B cell (primary cell): ENCODE data around the gene PRSS53. TPM values are rescaled to one million over a fixed set of nuclear protein-coding genes. Genes with fewer than 3 reads are reported as not detected.
A peak's percentile ranks its signal among the peaks of the same experiment; 100 is the strongest.

Experiments
- ATAC-seq: fragments of 200-7000 bp; cut with Tn5 transposase; one replicate; pipeline ENCODE4 v1.10.0; 2021; ENCODE audit warnings: low read depth, mild to moderate bottlenecking, moderate number of reproducible peaks, moderate library complexity
- CTCF ChIA-PET: fragments of 350-600 bp; sonication (Branson Sonifier 250); formaldehyde crosslinking; loops from one replicate; lab custom pipeline; 2021; ENCODE audit warnings: antibody characterized with exemption, inconsistent platforms; lab: Charles Lee
- POLR2A ChIA-PET: fragments of 350-600 bp; sonication (Branson Sonifier 250); formaldehyde crosslinking; loops from one replicate; lab custom pipeline; 2021; ENCODE audit warnings: antibody characterized with exemption; lab: Charles Lee
- DNase-seq: peaks from one replicate; pipeline ENCODE4 v3.0.0; 2013
- H2AFZ ChIP-seq: 2 replicates; pipeline ENCODE4 v1.6.1; 2012; ENCODE audit warnings: mild to moderate bottlenecking, low read depth, low read length; ENCODE audit not compliant: insufficient read depth, poor library complexity, severe bottlenecking
- H3K27ac ChIP-seq, 2 donors: 1 replicate in 1 of 2; 2 replicates in 1 of 2; pipeline ENCODE4 v1.5.1; 2012 to 2013; ENCODE audit warnings: low read length in 2 of 2, mild to moderate bottlenecking in 2 of 2, moderate library complexity in 1 of 2
- H3K27me3 ChIP-seq, 4 experiments: fragments of 200-600 bp in 1 of 4; sonication (generic) in 1 of 4; replicated peaks in 1 of 4; 1 replicate in 2 of 4; 2 replicates in 2 of 4; pipeline versions ENCODE4 v1.6.1 to v1.7.0; 2013 to 2016; ENCODE audit warnings: low read length in 3 of 4, mild to moderate bottlenecking in 2 of 4, mixed read lengths in 1 of 4, moderate library complexity in 1 of 4; ENCODE audit not compliant: insufficient read depth in 4 of 4, control insufficient read depth in 3 of 4; ENCODE audit errors: control extremely low read depth in 1 of 4
- H3K36me3 ChIP-seq, 2 experiments: replicated peaks in 1 of 2; 1 replicate in 1 of 2; 2 replicates in 1 of 2; pipeline versions ENCODE4 v1.6.1 to v1.7.1; 2013; ENCODE audit warnings: low read length in 1 of 2; ENCODE audit not compliant: insufficient read depth in 2 of 2, control insufficient read depth in 1 of 2; ENCODE audit errors: control extremely low read depth in 1 of 2, extremely low read depth in 1 of 2
- H3K4me1 ChIP-seq, 2 donors: fragments of 200-600 bp in 1 of 2; sonication (generic) in 1 of 2; 1 replicate in 1 of 2; 2 replicates in 1 of 2; pipeline versions ENCODE4 v1.5.1 to v1.6.1; 2013 to 2017; ENCODE audit warnings: low read length in 2 of 2; ENCODE audit not compliant: control insufficient read depth in 2 of 2, insufficient read depth in 2 of 2
- H3K4me2 ChIP-seq: replicated peaks from 2 replicates; pipeline ENCODE3; 2012; ENCODE audit warnings: mild to moderate bottlenecking, low read depth, low read length; ENCODE audit not compliant: poor library complexity, severe bottlenecking
- H3K4me3 ChIP-seq, 5 experiments: fragments of 200-600 bp in 1 of 5; sonication (generic) in 1 of 5; 1 replicate in 3 of 5; 2 replicates in 2 of 5; pipeline versions ENCODE4 v1.5.1 to v1.7.0; 2011 to 2016; ENCODE audit warnings: low read length in 4 of 5, mild to moderate bottlenecking in 4 of 5, low read depth in 2 of 5, control low read depth in 1 of 5, moderate library complexity in 1 of 5; ENCODE audit not compliant: insufficient read depth in 1 of 5; ENCODE audit errors: control extremely low read depth in 1 of 5, extremely low read depth in 1 of 5
- H3K79me2 ChIP-seq: fragments of 200-600 bp; sonication (generic); one replicate; pipeline ENCODE4 v1.6.0; 2016; ENCODE audit warnings: low read length; ENCODE audit not compliant: control insufficient read depth, insufficient read depth
- H3K9ac ChIP-seq: fragments of 200-600 bp; sonication (generic); 2 replicates; pipeline ENCODE4 v1.6.1; 2017; ENCODE audit warnings: mild to moderate bottlenecking, low read length, moderate library complexity
- H3K9me3 ChIP-seq, 3 donors: one replicate each; pipeline versions ENCODE4 v1.6.1 to v1.7.1; 2013; ENCODE audit warnings: low read length in 2 of 3; ENCODE audit not compliant: control insufficient read depth in 2 of 3, insufficient read depth in 1 of 3; ENCODE audit errors: control extremely low read depth in 1 of 3
- H4K20me1 ChIP-seq: 2 replicates; pipeline ENCODE4 v1.6.0; 2012; ENCODE audit warnings: mild to moderate bottlenecking, low read length; ENCODE audit not compliant: insufficient read depth, control insufficient read depth, poor library complexity, severe bottlenecking
- H3K27ac Mint-ChIP-seq: one replicate; pipeline ENCODE4 v1.8.0; 2021; ENCODE audit warnings: mixed read lengths
- H3K27me3 Mint-ChIP-seq: one replicate; pipeline ENCODE4 v1.8.0; 2021; ENCODE audit warnings: mixed read lengths
- H3K4me1 Mint-ChIP-seq: one replicate; pipeline ENCODE4 v1.8.0; 2021; ENCODE audit warnings: mixed read lengths
- H3K4me3 Mint-ChIP-seq: one replicate; pipeline ENCODE4 v1.8.0; 2021; ENCODE audit warnings: mixed read lengths
- H3K9me3 Mint-ChIP-seq: one replicate; pipeline ENCODE4 v1.8.0; 2022; ENCODE audit warnings: mixed read lengths; ENCODE audit not compliant: insufficient read depth
- EZH2 ChIP-seq: IDR thresholded peaks from 2 replicates; pipeline ENCODE4 v1.6.1; 2012; ENCODE audit warnings: borderline replicate concordance, low read depth, mild to moderate bottlenecking, moderate library complexity, low read length; ENCODE audit not compliant: insufficient read depth, poor library complexity, severe bottlenecking
- WGBS: methylation state at CpG from one replicate; pipeline ENCODE4 v1.1.5; 2013; ENCODE audit warnings: missing lambda C conversion rate; ENCODE audit not compliant: insufficient coverage; 5-methylcytosine and 5-hydroxymethylcytosine counted together
- intact Hi-C: fragments of 100-400 bp; cut with micrococcal nuclease; formaldehyde crosslinking; loops from one replicate; pipeline ENCODE4 v1.10.0; 2022
- polyA plus RNA-seq: library from polyadenylated mRNA; depleted of rRNA; stranded (reverse); fragments of >200 nt; gene quantifications from 2 replicates; pipeline ENCODE4 v1.2.3, GENCODE V29; 2012
- total RNA-seq, 2 donors: library from RNA; stranded (reverse); fragments of 120-200 nt in 1 of 2; gene quantifications; 1 replicate in 1 of 2; 2 replicates in 1 of 2; pipeline versions ENCODE4 v1.2.3 to v1.2.4, GENCODE V29; 2013 to 2022
- TF ChIP-seq, protein P1 (sequence below): fragments of 200-600 bp; IDR thresholded peaks from one replicate; pipeline ENCODE4 v1.8.0; 2022; ENCODE audit warnings: antibody characterized with exemption, mild to moderate bottlenecking

Gene PRSS53
- total and polyA plus RNA-seq, 2 donors (not counting 1 experiment from before 2014, with no cell fraction given) = 10.1 to 10.8 TPM

DNA sequence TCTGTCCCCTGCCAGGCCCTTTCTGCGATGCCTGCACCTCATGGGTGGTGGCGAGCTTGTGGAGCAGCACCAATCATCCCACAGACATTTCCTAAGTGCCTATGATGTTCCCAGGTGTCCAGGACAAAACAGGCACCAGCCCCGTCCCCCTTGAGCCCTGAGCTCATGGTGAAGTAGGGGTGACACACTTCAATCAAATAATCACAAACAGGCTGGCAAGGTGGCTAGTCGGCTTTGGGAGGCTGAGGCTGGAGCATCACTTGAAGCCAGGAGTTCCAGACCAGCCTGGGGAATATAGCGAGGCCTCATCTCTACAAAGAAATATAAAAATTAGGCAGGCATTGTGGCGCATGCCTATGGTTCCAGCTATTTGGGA lies 47.5 kb upstream of the PRSS53 start:
- H3K27ac ChIP-seq = no peak overlapping the region
- intact Hi-C loops = no loop called here
- peaks cover 0 to 14% of the 10 kb centered on the region in 2 experiments for H3K36me3 ChIP-seq
- H3K4me3 ChIP-seq = no peak overlapping the region
- ATAC-seq = no peak
- H2AFZ ChIP-seq = no peak overlapping the region
- no peaks in the 10 kb centered on the region for H3K79me2 ChIP-seq
- H3K9ac ChIP-seq = no peak overlapping the region
- Mint-ChIP-seq H3K27ac (no peak overlapping the region), H3K9me3 (no peaks in the 10 kb centered on the region), H3K27me3 (no peaks in the 10 kb centered on the region), H3K4me1 (no peaks in the 10 kb centered on the region), H3K4me3 (no peak overlapping the region)
- 100% methylated on average over 2 of the region's 6 CpGs for WGBS
- H3K9me3 ChIP-seq = no peaks in the 10 kb centered on the region
- ChIA-PET POLR2A (interaction anchor here (1.2 kb wide), 1 partner anchor 9 kb away, joined by 3 read pairs; no protein-coding TSS in a partner anchor), CTCF (no interaction called here)
- H4K20me1 ChIP-seq = no peaks in the 10 kb centered on the region
- TF ChIP-seq, protein P1, sequence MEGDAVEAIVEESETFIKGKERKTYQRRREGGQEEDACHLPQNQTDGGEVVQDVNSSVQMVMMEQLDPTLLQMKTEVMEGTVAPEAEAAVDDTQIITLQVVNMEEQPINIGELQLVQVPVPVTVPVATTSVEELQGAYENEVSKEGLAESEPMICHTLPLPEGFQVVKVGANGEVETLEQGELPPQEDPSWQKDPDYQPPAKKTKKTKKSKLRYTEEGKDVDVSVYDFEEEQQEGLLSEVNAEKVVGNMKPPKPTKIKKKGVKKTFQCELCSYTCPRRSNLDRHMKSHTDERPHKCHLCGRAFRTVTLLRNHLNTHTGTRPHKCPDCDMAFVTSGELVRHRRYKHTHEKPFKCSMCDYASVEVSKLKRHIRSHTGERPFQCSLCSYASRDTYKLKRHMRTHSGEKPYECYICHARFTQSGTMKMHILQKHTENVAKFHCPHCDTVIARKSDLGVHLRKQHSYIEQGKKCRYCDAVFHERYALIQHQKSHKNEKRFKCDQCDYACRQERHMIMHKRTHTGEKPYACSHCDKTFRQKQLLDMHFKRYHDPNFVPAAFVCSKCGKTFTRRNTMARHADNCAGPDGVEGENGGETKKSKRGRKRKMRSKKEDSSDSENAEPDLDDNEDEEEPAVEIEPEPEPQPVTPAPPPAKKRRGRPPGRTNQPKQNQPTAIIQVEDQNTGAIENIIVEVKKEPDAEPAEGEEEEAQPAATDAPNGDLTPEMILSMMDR = no peak
- no peak for TF ChIP-seq EZH2
- H3K4me2 ChIP-seq = no peak overlapping the region
- no peaks in the 10 kb centered on the region for H3K4me1 ChIP-seq
- DNase-seq = no peak
- H3K27me3 ChIP-seq = no peaks in the 10 kb centered on the region

DNA sequence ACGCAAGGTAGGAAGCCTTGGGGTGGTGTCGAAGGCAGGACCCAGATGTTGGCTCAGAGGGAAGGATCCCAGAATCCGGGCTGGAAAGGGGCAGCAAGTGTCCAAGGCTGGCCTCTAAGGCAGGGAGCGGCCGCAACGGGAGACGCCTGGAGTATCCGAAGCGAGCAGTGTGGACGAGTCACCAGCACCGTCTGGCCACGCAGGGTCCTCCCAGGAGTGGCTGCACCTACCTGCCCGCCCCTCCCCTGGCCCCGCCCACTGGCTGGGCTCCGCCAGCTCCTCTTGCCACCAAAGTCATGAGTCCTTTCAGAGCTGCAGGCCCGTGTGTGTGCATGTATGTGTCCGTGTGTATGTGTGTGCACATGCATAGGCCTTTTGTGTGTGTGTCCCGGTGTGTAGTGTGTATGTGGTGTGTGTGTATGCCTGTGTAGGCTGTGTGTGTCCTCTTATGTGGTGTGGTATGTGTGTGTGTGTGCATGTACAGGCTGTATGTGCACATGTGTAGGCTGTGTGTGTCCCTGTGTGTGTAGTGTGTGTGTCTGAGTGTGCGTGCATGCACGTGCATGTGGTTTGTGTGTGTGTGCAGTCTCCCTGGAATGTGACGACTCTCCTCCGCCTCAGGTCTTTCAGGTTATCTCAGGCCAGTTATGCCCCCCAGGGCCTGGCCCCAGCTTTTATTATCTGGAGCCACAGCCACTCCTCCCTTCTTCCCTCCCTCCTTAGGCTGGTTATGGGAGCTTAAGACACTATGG lies 47.0 kb upstream of the PRSS53 start, which contains the start of gene PRSS8:
Gene PRSS8 (minus strand): TSS at position 193 of the 752 bp plus-strand sequence. CDS start 229 bp downstream, outside the sequence.
- DNase-seq = peak; percentile 5
- ChIA-PET POLR2A (interaction anchor here (1.2 kb wide), 1 partner anchor 8 kb away, joined by 3 read pairs; no protein-coding TSS in a partner anchor), CTCF (no interaction called here)
- no peak within 1 kb of the TSS for H2AFZ ChIP-seq
- H3K4me1 ChIP-seq = no peaks in the 10 kb centered on the region
- H3K4me2 ChIP-seq = no peak within 1 kb of the TSS
- no peak within 1 kb of the TSS for H3K27ac ChIP-seq
- no peak for ATAC-seq
- H3K9me3 Mint-ChIP-seq = no peaks in the 10 kb centered on the region
- H3K27me3 ChIP-seq = no peaks in the 10 kb centered on the region
- no peaks in the 10 kb centered on the region for H3K9me3 ChIP-seq
- H3K27ac Mint-ChIP-seq = no peak within 1 kb of the TSS
- H4K20me1 ChIP-seq = no peaks in the 10 kb centered on the region
- H3K4me3 ChIP-seq = no peak within 1 kb of the TSS
- TF ChIP-seq, protein P1 = no peak
- TF ChIP-seq EZH2 = no peak
- no peaks in the 10 kb centered on the region for H3K27me3 Mint-ChIP-seq
- H3K4me1 Mint-ChIP-seq = no peaks in the 10 kb centered on the region
- H3K9ac ChIP-seq = no peak within 1 kb of the TSS
- no peak within 1 kb of the TSS for H3K4me3 Mint-ChIP-seq
- H3K79me2 ChIP-seq = no peaks in the 10 kb centered on the region
- H3K36me3 ChIP-seq = peaks cover 0 to 19% of the 10 kb centered on the region in 2 experiments
- 92% methylated on average over 18 of the region's 22 CpGs for WGBS
- intact Hi-C loops = no loop called here
